Stomach (tissue), 9 donors: Measurements from ENCODE around the gene RHO. TPM values are rescaled to one million over a fixed set of nuclear protein-coding genes. Genes with fewer than 3 reads are reported as not detected.
"Not testable (repeated sequence)": the region's sequence is repeated elsewhere in the genome, so short reads cannot be mapped to it uniquely, and the experiment has no call there.

Experiments
- DNase-seq, 2 donors: peaks; one replicate each; pipeline versions ENCODE4 v3.0.0 to v3.0.0-alpha.2; 2013 to 2019
- H3K27ac ChIP-seq, 5 donors: fragments of 200-600 bp in 4 of 5; sonication (generic) in 4 of 5; one replicate each; pipeline ENCODE4 v1.5.1; 2013 to 2019; ENCODE audit warnings: mild to moderate bottlenecking in 1 of 5, moderate library complexity in 1 of 5
- H3K27me3 ChIP-seq, 3 donors: fragments of 200-600 bp; sonication (generic); one replicate each; pipeline ENCODE4 v1.5.1; 2017 to 2019; ENCODE audit warnings: mixed run types in 1 of 3
- H3K36me3 ChIP-seq, 4 donors: fragments of 200-600 bp; sonication (generic); 1 replicate in 3 of 4; 2 replicates in 1 of 4; pipeline ENCODE4 v1.5.1; 2016 to 2019
- H3K4me1 ChIP-seq, 4 donors: fragments of 200-600 bp; sonication (generic); one replicate each; pipeline ENCODE4 v1.5.1; 2016 to 2019
- H3K4me3 ChIP-seq, 4 donors: fragments of 200-600 bp; sonication (generic) in 3 of 4; one replicate each; pipeline ENCODE4 v1.5.1; 2016 to 2019; ENCODE audit warnings: mild to moderate bottlenecking in 1 of 4
- H3K9me3 ChIP-seq, 4 donors: fragments of 200-600 bp; sonication (generic); one replicate each; pipeline ENCODE4 v1.5.1; 2016 to 2019
- EP300 ChIP-seq: sonication (generic); formaldehyde crosslinking; IDR thresholded peaks from one replicate; pipeline ENCODE4 v1.6.1; 2017; ENCODE audit warnings: antibody characterized with exemption
- POLR2A ChIP-seq, 4 donors: fragments of 450-650 bp; IDR thresholded peaks; one replicate each; pipeline ENCODE4 v1.6.1; 2016; ENCODE audit warnings: antibody characterized with exemption in 4 of 4, control low read depth in 2 of 4, mild to moderate bottlenecking in 1 of 4, moderate library complexity in 1 of 4
- POLR2AphosphoS5 ChIP-seq, 3 donors: sonication (generic); formaldehyde crosslinking; IDR thresholded peaks; one replicate each; pipeline ENCODE4 v1.6.1; 2016; ENCODE audit warnings: antibody characterized with exemption in 3 of 3
- WGBS, 5 donors: extraction: QIAGEN DNeasy Blood & Tissue Kit in 3 of 5; methylation state at CpG; one replicate each; pipeline versions ENCODE4 v1.1.5 to v1.1.7; 2013 to 2018; 5-methylcytosine and 5-hydroxymethylcytosine counted together
- intact Hi-C: fragments of 100-400 bp; cut with DNase I; formaldehyde crosslinking; loops from one replicate; pipeline ENCODE4 v1.15.1; 2023; ENCODE audit warnings: low total_unique reads
- polyA plus RNA-seq, 3 donors: library from polyadenylated mRNA; stranded (reverse); fragments of 200-250 nt; gene quantifications; one replicate each; pipeline ENCODE4 v1.2.3, GENCODE V29; 2013
- total RNA-seq, 5 donors: library from RNA; depleted of rRNA; stranded (reverse); fragments of >200 nt; gene quantifications; one replicate each; pipeline versions ENCODE4 v1.1.0 to v1.2.3, GENCODE V29; 2014 to 2016
- TF ChIP-seq, protein P1 (sequence below), 7 experiments: fragments of 450-650 bp in 4 of 7; fragments of 200-600 bp in 3 of 7; sonication (generic) in 3 of 7; IDR thresholded peaks; one replicate each; pipeline ENCODE4 v1.5.1; 2016 to 2019; ENCODE audit warnings: antibody characterized with exemption in 7 of 7, control low read depth in 2 of 7, mild to moderate bottlenecking in 1 of 7
- donor health status: healthy with polysubstance abuse.
- donor health status: Bipolar disorder and iron deficiency.
- donor health status: healthy.

RHO gene
- total and polyA plus RNA-seq, 8 donors = not detected

DNA sequence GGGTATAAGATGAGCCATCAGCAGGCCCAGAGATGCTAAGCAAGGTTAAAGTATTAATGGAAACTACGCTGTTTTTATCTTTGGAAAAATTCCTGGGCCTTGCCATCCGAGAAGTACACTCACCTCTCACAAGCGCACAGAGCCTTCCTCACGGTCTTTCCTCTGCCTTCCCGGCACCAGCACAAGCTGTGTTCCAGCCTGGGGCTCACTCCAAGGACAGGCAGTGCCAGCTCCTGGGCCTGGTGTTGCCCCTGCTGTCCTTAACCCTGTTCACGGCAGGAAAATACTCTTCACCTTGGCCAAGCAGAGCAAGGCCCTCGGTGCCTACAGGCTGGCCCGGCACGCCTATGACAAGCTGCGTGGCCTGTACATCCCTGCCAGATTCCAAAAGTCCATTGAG lies 14.3 kb upstream of the RHO start:
- H3K27ac ChIP-seq = no peak overlapping the region
- H3K4me1 ChIP-seq = no peaks in the 10 kb centered on the region
- DNase-seq = no peak
- WGBS, 5 donors = 72 to 97% (median 93%) methylated on average over 6 to 10 of the region's 10 CpGs
- H3K27me3 ChIP-seq = no peaks in the 10 kb centered on the region
- no peaks in the 10 kb centered on the region for H3K9me3 ChIP-seq
- intact Hi-C loops = no loop called here
- H3K4me3 ChIP-seq = no peak overlapping the region
- no peak for TF ChIP-seq POLR2AphosphoS5 (IDR thresholded peaks at IDR 0.05)
- no peak for TF ChIP-seq EP300
- no peak for TF ChIP-seq POLR2A (IDR thresholded peaks at IDR 0.05)
- TF ChIP-seq, protein P1, sequence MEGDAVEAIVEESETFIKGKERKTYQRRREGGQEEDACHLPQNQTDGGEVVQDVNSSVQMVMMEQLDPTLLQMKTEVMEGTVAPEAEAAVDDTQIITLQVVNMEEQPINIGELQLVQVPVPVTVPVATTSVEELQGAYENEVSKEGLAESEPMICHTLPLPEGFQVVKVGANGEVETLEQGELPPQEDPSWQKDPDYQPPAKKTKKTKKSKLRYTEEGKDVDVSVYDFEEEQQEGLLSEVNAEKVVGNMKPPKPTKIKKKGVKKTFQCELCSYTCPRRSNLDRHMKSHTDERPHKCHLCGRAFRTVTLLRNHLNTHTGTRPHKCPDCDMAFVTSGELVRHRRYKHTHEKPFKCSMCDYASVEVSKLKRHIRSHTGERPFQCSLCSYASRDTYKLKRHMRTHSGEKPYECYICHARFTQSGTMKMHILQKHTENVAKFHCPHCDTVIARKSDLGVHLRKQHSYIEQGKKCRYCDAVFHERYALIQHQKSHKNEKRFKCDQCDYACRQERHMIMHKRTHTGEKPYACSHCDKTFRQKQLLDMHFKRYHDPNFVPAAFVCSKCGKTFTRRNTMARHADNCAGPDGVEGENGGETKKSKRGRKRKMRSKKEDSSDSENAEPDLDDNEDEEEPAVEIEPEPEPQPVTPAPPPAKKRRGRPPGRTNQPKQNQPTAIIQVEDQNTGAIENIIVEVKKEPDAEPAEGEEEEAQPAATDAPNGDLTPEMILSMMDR (IDR thresholded peaks at IDR 0.05) = no peak
- H3K36me3 ChIP-seq = peaks cover 15 to 98% (median 87%) of the 10 kb centered on the region in 4 donors

DNA sequence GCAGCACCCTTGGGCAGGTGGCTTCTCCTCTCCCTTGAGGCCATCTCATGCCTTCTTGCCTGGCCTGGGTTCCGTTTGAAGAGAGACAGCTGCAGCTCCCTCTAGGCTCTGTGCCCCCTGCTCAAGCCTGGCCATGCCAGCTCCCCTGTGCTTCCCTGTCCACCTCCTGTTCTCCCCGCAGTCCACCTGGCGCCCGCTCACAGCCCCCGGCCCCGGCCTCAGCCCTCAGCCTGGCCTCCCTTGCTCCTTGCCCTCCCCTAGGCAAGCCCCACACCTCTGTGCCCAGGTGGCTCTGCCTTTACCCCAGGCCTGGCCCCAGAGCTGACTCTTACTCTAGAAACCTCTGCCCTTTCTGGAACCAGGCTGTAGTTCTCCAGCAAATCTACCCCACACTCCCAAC lies 13.9 kb upstream of the RHO start:
- Histone ChIP-seq H3K27ac (no peak overlapping the region), H3K4me3 (no peak overlapping the region), H3K27me3 (no peaks in the 10 kb centered on the region), H3K36me3 (peaks cover 16 to 98% (median 87%) of the 10 kb centered on the region in 4 donors), H3K9me3 (no peaks in the 10 kb centered on the region), H3K4me1 (no peaks in the 10 kb centered on the region)
- 91 to 97% (median 94%) methylated on average over 6 of the region's 6 CpGs for WGBS, 5 donors
- intact Hi-C loops = no loop called here
- no peak for DNase-seq
- TF ChIP-seq, protein P1 (IDR thresholded peaks at IDR 0.05) = no peak
- no peak for TF ChIP-seq POLR2AphosphoS5 (IDR thresholded peaks at IDR 0.05)
- TF ChIP-seq EP300 = no peak
- TF ChIP-seq POLR2A (IDR thresholded peaks at IDR 0.05) = no peak

DNA sequence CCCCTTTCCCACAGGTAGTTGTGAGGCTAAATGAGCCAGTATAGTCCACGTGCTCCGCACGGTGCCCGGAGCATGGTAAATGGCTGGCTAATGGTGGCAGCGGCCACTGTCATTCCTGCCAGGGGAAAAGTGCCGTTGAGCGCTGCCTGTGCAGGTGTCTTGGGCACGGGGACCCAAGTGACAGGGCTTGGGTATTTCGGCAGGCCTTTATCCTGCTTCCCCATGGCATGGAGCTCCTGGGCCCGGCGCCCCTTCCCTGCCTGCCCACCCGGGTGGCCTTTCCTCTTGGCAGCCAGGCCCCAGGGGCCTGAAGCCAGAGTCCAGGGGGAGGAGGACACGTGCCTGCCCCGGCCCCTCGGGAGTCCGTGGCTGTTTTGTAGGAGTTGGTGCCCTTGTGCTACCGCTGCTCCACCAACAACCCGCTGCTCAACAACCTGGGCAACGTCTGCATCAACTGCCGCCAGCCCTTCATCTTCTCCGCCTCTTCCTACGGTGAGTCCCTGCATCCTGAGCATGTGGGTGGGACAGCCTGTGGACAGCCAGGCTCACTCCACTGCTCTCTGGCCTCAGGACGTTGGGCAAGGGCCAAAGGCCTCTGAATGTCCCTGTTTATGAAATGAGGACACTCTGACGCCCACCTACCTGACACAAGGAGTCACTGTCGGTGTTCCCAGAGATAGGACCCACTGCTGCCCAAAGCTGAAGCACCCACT lies 13.2 kb upstream of the RHO start:
- peaks cover 19 to 98% (median 87%) of the 10 kb centered on the region in 4 donors for H3K36me3 ChIP-seq
- DNase-seq, intact Hi-C loops, H3K27ac ChIP-seq, H3K9me3 ChIP-seq, H3K4me3 ChIP-seq, H3K4me1 ChIP-seq, H3K27me3 ChIP-seq: not testable (repeated sequence)
- 90 to 94% (median 94%) methylated on average over 9 to 21 of the region's 25 CpGs for WGBS, 5 donors

DNA sequence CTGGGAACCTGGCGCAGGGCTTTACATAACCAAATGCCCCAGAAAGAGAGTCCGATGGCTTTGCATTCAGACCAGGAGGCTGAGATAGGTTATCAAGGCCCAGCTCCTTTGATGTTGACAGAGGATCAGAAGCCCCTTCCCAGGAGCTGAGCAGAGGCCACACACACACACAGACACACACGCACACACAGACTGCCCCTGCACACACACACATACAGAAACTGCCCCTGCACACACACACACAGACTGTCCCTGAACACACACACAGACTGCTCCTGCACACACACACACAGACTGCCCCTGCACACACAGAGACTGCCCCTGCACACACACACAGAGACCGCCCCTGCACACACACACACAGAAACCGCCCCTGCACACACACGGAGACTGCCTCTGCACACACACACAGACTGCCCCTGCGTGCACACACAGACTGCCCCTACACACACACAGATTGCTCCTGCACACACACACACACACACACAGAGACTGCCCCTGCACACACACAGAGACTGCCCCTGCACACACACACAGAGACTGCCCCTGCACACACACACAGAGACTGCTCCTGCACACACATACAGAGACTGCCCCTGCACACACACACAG lies 12.5 kb upstream of the RHO start:
- DNase-seq, H3K27me3 ChIP-seq, H3K4me1 ChIP-seq, intact Hi-C loops, H3K4me3 ChIP-seq, H3K9me3 ChIP-seq, H3K27ac ChIP-seq: not testable (repeated sequence)
- WGBS, 5 donors = 76 to 87% (median 85%) methylated on average over 5 to 7 of the region's 7 CpGs
- H3K36me3 ChIP-seq = peaks cover 19 to 92% (median 81%) of the 10 kb centered on the region in 4 donors

DNA sequence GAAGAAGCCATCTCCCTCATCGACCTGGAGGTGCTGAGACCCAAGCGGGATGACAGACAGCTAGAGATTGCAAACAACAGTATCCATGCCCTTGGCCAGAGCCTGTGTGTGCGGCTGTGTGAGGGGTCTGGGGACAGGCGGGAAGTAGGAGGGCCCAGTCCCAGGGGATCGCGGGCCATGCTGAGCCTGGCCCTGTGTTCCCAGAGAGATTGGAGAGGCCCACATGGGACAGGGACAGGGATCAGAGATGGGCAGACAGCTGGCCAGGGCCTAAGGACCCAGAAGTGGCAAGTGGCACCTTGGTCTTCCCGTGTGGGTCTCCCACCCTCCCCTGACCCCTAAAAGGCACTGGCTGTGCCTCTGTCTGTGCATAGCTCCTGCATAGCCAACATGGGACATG lies 10.9 kb upstream of the RHO start:
- TF ChIP-seq POLR2AphosphoS5 (IDR thresholded peaks at IDR 0.05) = no peak
- WGBS, 5 donors = 83 to 92% (median 88%) methylated on average over 6 to 7 of the region's 7 CpGs
- no peaks in the 10 kb centered on the region for H3K27me3 ChIP-seq
- H3K36me3 ChIP-seq = peaks cover 19 to 76% (median 66%) of the 10 kb centered on the region in 4 donors
- no peak for DNase-seq
- no peaks in the 10 kb centered on the region for H3K4me1 ChIP-seq
- H3K9me3 ChIP-seq = no peaks in the 10 kb centered on the region
- no peak overlapping the region for H3K4me3 ChIP-seq
- intact Hi-C loops = no loop called here
- H3K27ac ChIP-seq = no peak overlapping the region

DNA sequence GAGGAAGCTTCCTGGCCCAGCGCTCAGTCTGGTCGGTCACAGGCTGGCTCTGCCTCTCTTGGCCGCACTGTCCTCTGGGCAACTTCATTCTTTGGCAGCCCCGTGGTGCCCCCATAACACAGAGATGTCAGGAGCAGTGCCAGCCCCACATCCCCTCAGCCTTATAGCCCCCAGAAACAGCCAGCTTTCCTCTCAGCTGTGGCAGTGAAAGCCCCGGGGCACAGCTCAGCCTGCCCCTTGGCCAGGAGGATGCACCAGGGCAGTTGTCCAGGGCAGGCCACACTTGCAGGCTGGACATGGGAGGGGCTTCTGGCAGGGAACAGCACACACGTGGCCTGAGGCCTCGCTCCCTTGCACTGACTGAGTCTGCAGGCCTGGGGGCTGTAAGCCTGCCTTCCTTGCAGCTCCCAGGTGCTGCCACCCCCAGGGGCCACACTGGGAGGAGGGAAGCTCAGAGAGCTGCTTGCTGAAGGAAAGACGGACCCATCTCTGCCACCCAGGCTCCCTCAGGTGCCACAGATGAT lies 10.3 kb upstream of the RHO start:
- peaks cover 19 to 70% (median 61%) of the 10 kb centered on the region in 4 donors for H3K36me3 ChIP-seq
- no peak for DNase-seq
- H3K27ac ChIP-seq = no peak overlapping the region
- intact Hi-C loops = no loop called here
- no peak overlapping the region for H3K4me3 ChIP-seq
- WGBS, 5 donors = 78 to 90% (median 87%) methylated on average over 7 to 8 of the region's 8 CpGs
- TF ChIP-seq EP300 (no peak), POLR2AphosphoS5 (IDR thresholded peaks at IDR 0.05) (no peak), POLR2A (IDR thresholded peaks at IDR 0.05) (no peak)
- TF ChIP-seq, protein P1 (IDR thresholded peaks at IDR 0.05) = no peak
- H3K4me1 ChIP-seq = no peaks in the 10 kb centered on the region
- no peaks in the 10 kb centered on the region for H3K27me3 ChIP-seq
- no peaks in the 10 kb centered on the region for H3K9me3 ChIP-seq
